Panc1 (cell line): Measurements from ENCODE around the gene CPLX3. TPM values are rescaled to one million over a fixed set of nuclear protein-coding genes. Genes with fewer than 3 reads are reported as not detected.

Experiments used
- ATAC-seq: fragments of 200-7000 bp; cut with Tn5 transposase; 2 replicates; pipeline ENCODE4 v1.9.1; 2020; ENCODE audit warnings: mild to moderate bottlenecking, moderate library complexity
- BruUV-seq: library from RNA; stranded (reverse); fragments of 400-500 nt; replicated peaks from 2 replicates; lab custom pipeline; 2021; lab: Mats Ljungman, UMichigan
- CTCF ChIA-PET: fragments of 300-600 bp; sonication (Branson Sonifier 250); formaldehyde crosslinking; loops from one replicate; lab custom pipeline; 2022; ENCODE audit warnings: antibody characterized with exemption; lab: Charles Lee
- POLR2A ChIA-PET: fragments of 300-600 bp; sonication (Branson Sonifier 250); formaldehyde crosslinking; loops from one replicate; lab custom pipeline; 2022; ENCODE audit warnings: antibody characterized with exemption; lab: Charles Lee
- DNase-seq: peaks from one replicate; pipeline ENCODE4 v3.0.0-alpha.2; 2010; ENCODE audit warnings: low read depth, low spot score
- H3K27ac ChIP-seq: 2 replicates; pipeline ENCODE4 v1.5.1; 2011; ENCODE audit warnings: mild to moderate bottlenecking, low read length, inconsistent platforms
- H3K27me3 ChIP-seq: fragments of 200-500 bp; sonication (Bioruptor generic); 2 replicates; pipeline ENCODE4 v1.6.0; 2014; ENCODE audit warnings: low read length, inconsistent platforms; ENCODE audit not compliant: control insufficient read depth, insufficient read depth
- H3K36me3 ChIP-seq: fragments of 200-500 bp; sonication (Bioruptor generic); 2 replicates; pipeline ENCODE4 v1.5.1; 2014; ENCODE audit warnings: inconsistent platforms, mild to moderate bottlenecking, low read length, moderate library complexity; ENCODE audit not compliant: control insufficient read depth, insufficient read depth
- H3K4me1 ChIP-seq: 2 replicates; pipeline ENCODE4 v1.5.1; 2011; ENCODE audit warnings: inconsistent platforms, mild to moderate bottlenecking, low read length, moderate library complexity; ENCODE audit not compliant: control insufficient read depth, insufficient read depth
- H3K4me3 ChIP-seq, 2 experiments: 2 replicates each; pipeline ENCODE4 v1.5.1; 2011 to 2012; ENCODE audit warnings: low read depth in 2 of 2, low read length in 2 of 2, mild to moderate bottlenecking in 2 of 2, inconsistent platforms in 1 of 2, moderate library complexity in 1 of 2
- H3K9me3 ChIP-seq: fragments of 200-500 bp; sonication (Bioruptor generic); 2 replicates; pipeline ENCODE4 v1.5.1; 2014; ENCODE audit warnings: low read depth, mild to moderate bottlenecking, inconsistent platforms, low read length, moderate library complexity; ENCODE audit not compliant: control insufficient read depth, insufficient read depth
- POLR2AphosphoS5 ChIP-seq: IDR thresholded peaks from 2 replicates; pipeline ENCODE4 v1.6.1; 2012; ENCODE audit warnings: mild to moderate bottlenecking, low read depth, low read length, moderate library complexity
- SIN3A ChIP-seq: IDR thresholded peaks from 2 replicates; pipeline ENCODE4 v1.6.1; 2012; ENCODE audit warnings: low read depth, mild to moderate bottlenecking, low read length, moderate library complexity, borderline replicate concordance; ENCODE audit not compliant: insufficient read depth
- TCF7L2 ChIP-seq: IDR thresholded peaks from 2 replicates; pipeline ENCODE4 v1.6.1; 2011; ENCODE audit warnings: mild to moderate bottlenecking, low read depth, low read length, inconsistent platforms
- in situ Hi-C: cut with HindIII; loops from 2 replicates; pipeline ENCODE4 v1.10.0; 2016; ENCODE audit warnings: low sequenced_read_pairs, low pct_unique_long_range_greater_than_20kb
- intact Hi-C: fragments of 100-400 bp; cut with micrococcal nuclease; formaldehyde crosslinking; loops from one replicate; pipeline ENCODE4 v1.10.0; 2022; ENCODE audit not compliant: unreplicated experiment
- total RNA-seq: library from RNA; stranded (reverse); gene quantifications from one replicate; pipeline ENCODE4 v1.2.1, GENCODE V29; 2021; ENCODE audit not compliant: unreplicated experiment
- TF ChIP-seq, protein P1 (sequence below), 2 experiments: IDR thresholded peaks; 2 replicates each; pipeline ENCODE4 v1.6.1; 2011 to 2012; ENCODE audit warnings: low read depth in 2 of 2, control low read depth in 1 of 2, low read length in 1 of 2, mild to moderate bottlenecking in 1 of 2, moderate library complexity in 1 of 2; ENCODE audit not compliant: insufficient read depth in 1 of 2
- TF ChIP-seq, protein P2 (sequence below): fragments of 450-650 bp; IDR thresholded peaks from 2 replicates; pipeline ENCODE4 v1.5.1; 2017; ENCODE audit warnings: mild to moderate bottlenecking

The CPLX3 gene
- total RNA-seq, 1 experiment from 2014 or later: not detected

DNA sequence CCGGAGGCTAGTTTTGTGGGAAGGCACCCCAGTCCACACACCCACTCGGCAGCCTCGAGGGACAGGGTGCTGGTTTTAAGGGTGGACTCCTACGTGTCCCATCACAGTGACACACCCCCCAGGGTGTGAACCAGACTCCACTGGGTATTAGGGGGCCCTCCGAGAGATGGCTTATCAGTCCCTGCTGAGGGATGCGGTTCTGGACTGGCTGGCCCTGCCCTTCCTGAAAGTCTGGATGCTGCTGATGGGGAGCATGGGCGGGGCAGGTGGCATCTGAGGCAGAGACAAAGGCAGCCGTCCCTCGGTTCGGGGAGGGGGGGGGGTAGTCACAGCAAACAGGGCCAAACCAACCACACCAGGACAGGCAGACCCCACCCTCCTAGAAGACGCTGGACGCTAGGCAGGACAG, 17.5 kb downstream of the CPLX3 start:
- in situ Hi-C loops (no loop called here), intact Hi-C loops (no loop called here)
- ATAC-seq (no peak), DNase-seq (no peak)
- Histone ChIP-seq H3K9me3 (no peaks in the 10 kb centered on the region), H3K4me3 (peak overlapping the region; percentile 50 to 97), H3K27ac (peak overlapping the region; percentile 97), H3K4me1 (peaks cover 19% of the 10 kb centered on the region), H3K36me3 (no peaks in the 10 kb centered on the region), H3K27me3 (no peaks in the 10 kb centered on the region)
- TF ChIP-seq, protein P1, sequence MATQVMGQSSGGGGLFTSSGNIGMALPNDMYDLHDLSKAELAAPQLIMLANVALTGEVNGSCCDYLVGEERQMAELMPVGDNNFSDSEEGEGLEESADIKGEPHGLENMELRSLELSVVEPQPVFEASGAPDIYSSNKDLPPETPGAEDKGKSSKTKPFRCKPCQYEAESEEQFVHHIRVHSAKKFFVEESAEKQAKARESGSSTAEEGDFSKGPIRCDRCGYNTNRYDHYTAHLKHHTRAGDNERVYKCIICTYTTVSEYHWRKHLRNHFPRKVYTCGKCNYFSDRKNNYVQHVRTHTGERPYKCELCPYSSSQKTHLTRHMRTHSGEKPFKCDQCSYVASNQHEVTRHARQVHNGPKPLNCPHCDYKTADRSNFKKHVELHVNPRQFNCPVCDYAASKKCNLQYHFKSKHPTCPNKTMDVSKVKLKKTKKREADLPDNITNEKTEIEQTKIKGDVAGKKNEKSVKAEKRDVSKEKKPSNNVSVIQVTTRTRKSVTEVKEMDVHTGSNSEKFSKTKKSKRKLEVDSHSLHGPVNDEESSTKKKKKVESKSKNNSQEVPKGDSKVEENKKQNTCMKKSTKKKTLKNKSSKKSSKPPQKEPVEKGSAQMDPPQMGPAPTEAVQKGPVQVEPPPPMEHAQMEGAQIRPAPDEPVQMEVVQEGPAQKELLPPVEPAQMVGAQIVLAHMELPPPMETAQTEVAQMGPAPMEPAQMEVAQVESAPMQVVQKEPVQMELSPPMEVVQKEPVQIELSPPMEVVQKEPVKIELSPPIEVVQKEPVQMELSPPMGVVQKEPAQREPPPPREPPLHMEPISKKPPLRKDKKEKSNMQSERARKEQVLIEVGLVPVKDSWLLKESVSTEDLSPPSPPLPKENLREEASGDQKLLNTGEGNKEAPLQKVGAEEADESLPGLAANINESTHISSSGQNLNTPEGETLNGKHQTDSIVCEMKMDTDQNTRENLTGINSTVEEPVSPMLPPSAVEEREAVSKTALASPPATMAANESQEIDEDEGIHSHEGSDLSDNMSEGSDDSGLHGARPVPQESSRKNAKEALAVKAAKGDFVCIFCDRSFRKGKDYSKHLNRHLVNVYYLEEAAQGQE (IDR thresholded peaks at IDR 0.05; ENCODE audit: insufficient read depth in 1 of 2, low read depth in 2 of 2, low read length in 1 of 2): no peak
- TF ChIP-seq, protein P2, sequence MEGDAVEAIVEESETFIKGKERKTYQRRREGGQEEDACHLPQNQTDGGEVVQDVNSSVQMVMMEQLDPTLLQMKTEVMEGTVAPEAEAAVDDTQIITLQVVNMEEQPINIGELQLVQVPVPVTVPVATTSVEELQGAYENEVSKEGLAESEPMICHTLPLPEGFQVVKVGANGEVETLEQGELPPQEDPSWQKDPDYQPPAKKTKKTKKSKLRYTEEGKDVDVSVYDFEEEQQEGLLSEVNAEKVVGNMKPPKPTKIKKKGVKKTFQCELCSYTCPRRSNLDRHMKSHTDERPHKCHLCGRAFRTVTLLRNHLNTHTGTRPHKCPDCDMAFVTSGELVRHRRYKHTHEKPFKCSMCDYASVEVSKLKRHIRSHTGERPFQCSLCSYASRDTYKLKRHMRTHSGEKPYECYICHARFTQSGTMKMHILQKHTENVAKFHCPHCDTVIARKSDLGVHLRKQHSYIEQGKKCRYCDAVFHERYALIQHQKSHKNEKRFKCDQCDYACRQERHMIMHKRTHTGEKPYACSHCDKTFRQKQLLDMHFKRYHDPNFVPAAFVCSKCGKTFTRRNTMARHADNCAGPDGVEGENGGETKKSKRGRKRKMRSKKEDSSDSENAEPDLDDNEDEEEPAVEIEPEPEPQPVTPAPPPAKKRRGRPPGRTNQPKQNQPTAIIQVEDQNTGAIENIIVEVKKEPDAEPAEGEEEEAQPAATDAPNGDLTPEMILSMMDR: no peak
- TF ChIP-seq POLR2AphosphoS5 (no peak), SIN3A (no peak), TCF7L2 (no peak)
- POLR2A ChIA-PET: interaction anchor here (0.6 kb wide), 2 partner anchors 31 to 51 kb away, joined by 3 to 4 read pairs; no protein-coding TSS in a partner anchor
- TSS peak; percentile 20 for BruUV-seq
- CTCF ChIA-PET: interaction anchor here (1.0 kb wide), 2 partner anchors 8 to 27 kb away, joined by 3 read pairs; no protein-coding TSS in a partner anchor

DNA sequence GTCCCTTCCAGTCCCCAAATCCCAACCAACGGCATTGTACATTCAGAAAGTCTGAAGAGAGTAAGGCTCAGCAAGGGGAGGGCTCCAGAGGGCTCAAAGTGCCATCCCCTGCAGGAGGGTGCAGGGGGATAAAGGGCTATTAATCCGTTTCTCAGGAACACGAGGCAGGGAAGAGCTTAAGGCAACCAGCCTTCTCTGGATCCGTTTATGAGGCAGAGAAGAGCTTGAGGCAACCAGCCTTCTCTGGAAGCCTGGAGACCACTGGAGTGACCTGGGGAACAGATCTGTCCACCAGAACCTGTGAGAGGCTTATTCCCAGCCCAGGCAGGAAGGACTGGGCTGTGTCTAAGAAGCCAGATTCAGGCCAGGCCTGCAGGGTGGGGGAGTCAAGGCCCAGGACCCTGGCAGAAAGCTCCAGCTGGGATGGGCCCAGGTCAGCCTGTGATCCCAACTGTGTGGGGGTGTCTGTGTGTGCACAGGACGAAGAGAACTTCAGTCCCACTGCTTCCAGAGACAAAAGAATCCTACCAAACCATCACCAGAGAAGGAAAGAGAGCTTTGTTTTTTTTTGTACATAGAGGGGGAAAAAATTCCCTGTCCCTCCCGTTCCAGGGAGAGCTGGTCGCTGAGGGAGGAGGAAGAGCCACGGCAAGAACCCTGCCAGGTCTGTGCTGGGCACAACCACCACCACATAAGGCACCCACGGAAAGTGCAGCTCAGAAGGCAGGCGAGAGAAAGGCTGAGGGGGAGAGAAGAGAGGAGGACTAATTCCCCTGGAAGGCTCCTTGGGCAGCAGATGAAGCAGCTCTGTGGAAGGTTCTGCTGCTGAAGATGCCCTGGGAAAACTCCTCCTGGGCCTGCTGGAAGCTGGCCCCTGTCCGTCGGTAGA, 18.1 kb downstream of the CPLX3 start:
- peak overlapping the region; percentile 40 for H3K27ac ChIP-seq
- intact Hi-C loops: no loop called here
- DNase-seq (no peak), ATAC-seq (no peak)
- no TSS peak for BruUV-seq
- no peaks in the 10 kb centered on the region for H3K9me3 ChIP-seq
- TF ChIP-seq SIN3A: no peak
- TF ChIP-seq TCF7L2: no peak
- TF ChIP-seq, protein P1 (IDR thresholded peaks at IDR 0.05; ENCODE audit: insufficient read depth in 1 of 2, low read depth in 2 of 2, low read length in 1 of 2): no peak
- TF ChIP-seq POLR2AphosphoS5: no peak
- TF ChIP-seq, protein P2: no peak
- in situ Hi-C loops: no loop called here
- no peaks in the 10 kb centered on the region for H3K36me3 ChIP-seq
- POLR2A ChIA-PET: interaction anchor here (0.7 kb wide), 1 partner anchor 25 kb away, joined by 3 read pairs; no protein-coding TSS in a partner anchor
- CTCF ChIA-PET: interaction anchor here (0.6 to 1.0 kb wide), 3 partner anchors 9 to 27 kb away, joined by 3 to 6 read pairs (median 3); no protein-coding TSS in a partner anchor
- H3K27me3 ChIP-seq: no peaks in the 10 kb centered on the region
- no peak overlapping the region for H3K4me3 ChIP-seq
- H3K4me1 ChIP-seq: peaks cover 19% of the 10 kb centered on the region
